ENCODE results near the gene MTHFSD.

MTHFSD gene

DNA sequence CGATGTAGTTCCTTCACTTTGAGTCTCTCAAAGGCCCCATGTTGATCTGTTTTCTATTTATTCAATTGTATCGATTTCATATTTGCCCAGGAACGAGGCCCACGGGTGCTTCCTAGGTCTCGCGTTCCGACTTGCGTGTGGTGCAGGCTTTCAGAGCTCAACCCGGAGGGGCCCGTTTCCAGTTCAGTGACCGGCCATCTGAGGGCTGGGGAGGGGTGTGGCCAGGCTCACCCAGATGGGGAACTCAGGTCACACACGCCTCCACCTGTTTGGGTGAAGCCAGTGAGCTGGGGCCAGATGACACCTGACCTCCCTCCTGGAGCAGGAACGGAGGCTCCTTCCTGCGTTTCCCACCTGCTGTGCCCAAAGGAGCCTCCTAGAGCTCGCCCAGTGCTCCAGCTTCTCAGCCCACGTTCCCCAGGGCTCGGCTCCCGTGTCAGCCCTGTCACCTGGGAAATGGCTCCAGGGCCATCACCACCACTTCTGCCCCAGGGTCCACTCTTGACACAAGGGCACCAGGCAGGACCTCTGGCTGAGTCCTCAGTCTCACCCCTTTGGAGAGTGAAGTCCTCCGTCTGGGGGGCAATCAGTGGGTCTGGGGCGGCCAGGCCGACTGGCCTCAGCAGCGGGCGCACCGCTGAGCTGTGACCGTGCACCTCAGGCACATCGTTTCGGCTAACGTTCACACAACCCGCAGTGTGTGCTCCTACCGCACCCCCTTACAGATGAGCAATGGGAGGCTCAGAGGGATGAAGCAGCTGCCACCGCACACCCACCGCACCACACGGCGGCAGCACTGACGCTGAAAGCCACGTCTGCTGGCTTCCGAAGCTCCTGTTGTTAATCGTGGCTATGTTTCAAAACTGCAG lies 26.7 kb downstream of the MTHFSD start:
- DNase-seq = no peak
- Mint-ChIP-seq H3K27ac (no peak overlapping the region), H3K9me3 (no peaks in the 10 kb centered on the region), H3K4me3 (no peak overlapping the region), H3K4me1 (no peaks in the 10 kb centered on the region), H3K36me3 (no peaks in the 10 kb centered on the region), H3K27me3 (peaks cover 4% of the 10 kb centered on the region)
- CTCF ChIA-PET = no interaction called here

GRCh38 chr16:86527366-86527765 lies 27.7 kb downstream of the MTHFSD start:
- peaks cover 8% of the 10 kb centered on the region for H3K27me3 Mint-ChIP-seq
- H3K27ac Mint-ChIP-seq = no peak overlapping the region
- DNase-seq = no peak
- H3K4me1 Mint-ChIP-seq = no peaks in the 10 kb centered on the region
- no peaks in the 10 kb centered on the region for H3K36me3 Mint-ChIP-seq
- CTCF ChIA-PET = no interaction called here
- H3K4me3 Mint-ChIP-seq = no peak overlapping the region
- no peaks in the 10 kb centered on the region for H3K9me3 Mint-ChIP-seq

DNA sequence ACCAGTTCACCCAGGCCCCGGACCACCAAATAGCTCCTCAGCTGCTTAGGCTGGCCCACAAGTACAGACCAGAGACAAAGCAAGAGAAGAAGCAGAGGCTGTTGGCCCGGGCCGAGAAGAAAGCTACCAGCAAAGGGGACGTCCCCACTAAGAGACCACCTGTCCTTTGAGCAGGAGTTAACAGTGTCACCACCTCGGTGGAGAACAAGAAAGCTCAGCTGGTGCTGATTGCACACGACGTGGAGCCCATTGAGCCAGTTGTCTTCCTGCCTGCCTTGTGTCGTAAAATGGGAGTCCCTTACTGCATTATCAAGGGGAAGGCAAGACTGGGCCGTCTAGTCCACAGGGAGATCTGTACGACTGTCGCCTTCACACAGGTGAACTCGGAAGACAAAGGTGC lies 29.3 kb downstream of the MTHFSD start:
- no peaks in the 10 kb centered on the region for H3K9me3 Mint-ChIP-seq
- no peak overlapping the region for H3K4me3 Mint-ChIP-seq
- H3K36me3 Mint-ChIP-seq = no peaks in the 10 kb centered on the region
- no peak overlapping the region for H3K27ac Mint-ChIP-seq
- H3K27me3 Mint-ChIP-seq = peaks cover 18% of the 10 kb centered on the region
- CTCF ChIA-PET = interaction anchor here (1.0 kb wide), 1 partner anchor 8 kb away, joined by 3 read pairs; no protein-coding TSS in a partner anchor
- no peak for DNase-seq
- no peaks in the 10 kb centered on the region for H3K4me1 Mint-ChIP-seq

DNA sequence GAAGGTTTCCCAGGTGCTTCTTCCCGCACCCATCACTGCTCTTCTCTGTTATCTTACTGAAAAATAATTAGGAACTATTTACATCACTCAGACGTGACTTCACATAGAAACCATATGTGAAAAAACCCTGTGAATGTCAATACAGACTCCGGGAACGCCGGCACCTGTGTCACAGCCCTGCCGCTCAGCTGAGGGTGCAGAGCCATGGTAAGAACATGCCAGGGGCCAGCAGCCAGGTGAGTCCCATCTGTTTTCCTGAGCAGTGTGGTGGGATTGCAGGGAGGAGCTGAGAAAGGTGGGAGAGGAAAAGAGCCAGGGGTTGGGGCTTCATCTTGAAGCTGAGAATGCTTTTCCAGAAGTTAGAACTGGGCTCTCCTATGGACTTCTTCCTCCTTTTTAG lies 31.0 kb downstream of the MTHFSD start:
- Mint-ChIP-seq H3K4me3 (no peak overlapping the region), H3K27ac (no peak overlapping the region), H3K4me1 (peaks cover 2% of the 10 kb centered on the region), H3K9me3 (no peaks in the 10 kb centered on the region), H3K36me3 (no peaks in the 10 kb centered on the region), H3K27me3 (peaks cover 31% of the 10 kb centered on the region)
- no peak for DNase-seq
- CTCF ChIA-PET = no interaction called here

DNA sequence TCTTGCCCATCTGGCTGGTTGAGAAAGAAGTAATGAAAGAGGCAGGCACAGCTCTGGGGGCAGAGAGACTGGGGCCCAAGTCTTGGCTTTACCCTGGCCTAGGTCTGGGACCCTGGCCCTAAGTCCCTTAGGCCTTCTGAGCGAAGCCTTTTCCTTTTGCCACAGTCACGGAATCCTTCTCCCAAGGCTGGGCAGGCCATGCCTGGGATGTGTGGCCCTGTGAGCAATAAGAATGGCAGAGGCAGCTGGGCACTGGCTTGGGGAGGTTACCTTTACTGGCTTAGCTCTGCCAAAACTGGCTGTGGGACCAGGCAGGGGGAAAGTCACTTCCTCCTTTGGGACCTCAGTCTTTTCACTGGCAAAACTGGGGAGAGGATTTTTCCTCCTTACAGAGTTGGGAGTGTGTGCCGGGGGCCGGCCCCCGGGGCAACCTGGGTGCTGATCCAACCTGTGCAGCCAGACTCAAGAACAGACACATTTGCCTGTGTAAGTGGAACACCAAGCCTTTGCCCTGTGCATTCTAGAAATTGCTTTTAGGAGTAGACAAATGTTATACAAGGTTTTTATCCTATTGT lies 31.8 kb downstream of the MTHFSD start:
- H3K27ac Mint-ChIP-seq = no peak overlapping the region
- no peaks in the 10 kb centered on the region for H3K9me3 Mint-ChIP-seq
- CTCF ChIA-PET = no interaction called here
- DNase-seq = no peak
- peaks cover 2% of the 10 kb centered on the region for H3K4me1 Mint-ChIP-seq
- H3K36me3 Mint-ChIP-seq = no peaks in the 10 kb centered on the region
- H3K27me3 Mint-ChIP-seq = peaks cover 39% of the 10 kb centered on the region
- H3K4me3 Mint-ChIP-seq = no peak overlapping the region

GRCh38 chr16:86522634-86523033 lies 32.4 kb downstream of the MTHFSD start:
- Mint-ChIP-seq H3K27me3 (peaks cover 45% of the 10 kb centered on the region), H3K4me1 (peaks cover 2% of the 10 kb centered on the region), H3K4me3 (no peak overlapping the region), H3K36me3 (no peaks in the 10 kb centered on the region), H3K9me3 (no peaks in the 10 kb centered on the region), H3K27ac (no peak overlapping the region)
- DNase-seq = no peak
- CTCF ChIA-PET = no interaction called here

DNA sequence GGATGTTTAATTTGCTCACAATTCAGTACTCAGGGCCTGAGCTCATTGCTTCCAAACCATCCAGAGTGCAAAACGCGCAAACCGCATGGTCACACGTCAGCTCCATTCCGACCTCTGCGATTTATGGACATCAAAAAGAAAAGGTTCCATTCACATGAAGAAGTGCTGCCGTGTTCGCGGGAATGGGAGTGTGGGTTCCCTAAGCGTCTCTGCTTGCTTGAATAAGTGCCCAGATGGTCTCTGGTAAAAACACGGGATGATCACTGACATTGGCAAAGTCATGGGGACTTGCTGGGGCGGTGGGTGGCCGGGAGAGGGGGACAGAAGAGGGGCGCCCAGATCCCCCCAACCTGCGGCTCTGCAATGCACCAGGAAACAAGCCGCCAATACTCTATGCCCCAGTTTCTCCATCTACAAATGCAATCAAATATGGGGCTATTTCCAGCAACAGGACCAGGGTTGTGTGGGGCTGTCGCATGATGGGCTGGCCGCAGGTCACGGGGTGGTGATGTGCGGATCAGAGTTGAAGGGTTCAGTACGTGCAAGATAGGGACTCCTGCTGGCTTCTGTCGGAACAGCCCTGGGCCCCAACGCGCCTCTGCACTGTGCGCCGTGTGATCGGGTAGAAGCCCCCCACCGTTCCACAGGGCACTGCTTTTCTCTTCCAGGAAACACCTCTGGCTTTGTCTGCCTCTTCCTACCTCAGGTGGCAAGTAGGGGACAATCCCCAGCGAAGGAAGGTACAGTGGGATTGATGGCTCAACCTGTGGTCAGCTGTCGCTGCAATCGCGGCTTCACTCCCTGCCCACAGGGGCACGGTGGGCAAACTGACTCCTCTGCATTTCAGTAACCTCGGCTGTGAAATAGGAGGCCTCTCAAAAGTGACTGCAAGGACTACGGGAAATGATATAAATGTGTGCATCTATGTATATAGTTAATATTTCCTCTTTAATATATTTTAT lies 33.5 kb downstream of the MTHFSD start:
- no peaks in the 10 kb centered on the region for H3K9me3 Mint-ChIP-seq
- H3K27ac Mint-ChIP-seq = no peak overlapping the region
- no peak for DNase-seq
- no peaks in the 10 kb centered on the region for H3K36me3 Mint-ChIP-seq
- CTCF ChIA-PET = interaction anchor here (1.3 to 1.8 kb wide), 2 partner anchors 11 to 476 kb away, joined by 3 to 4 read pairs; no protein-coding TSS in a partner anchor
- no peak overlapping the region for H3K4me3 Mint-ChIP-seq
- H3K27me3 Mint-ChIP-seq = peaks cover 56% of the 10 kb centered on the region
- H3K4me1 Mint-ChIP-seq = peaks cover 2% of the 10 kb centered on the region

GRCh38 chr16:86520317-86521210 lies 34.5 kb downstream of the MTHFSD start:
- H3K27me3 Mint-ChIP-seq = peaks cover 66% of the 10 kb centered on the region
- no peaks in the 10 kb centered on the region for H3K36me3 Mint-ChIP-seq
- peak overlapping the region; percentile 49 for H3K27ac Mint-ChIP-seq
- H3K4me3 Mint-ChIP-seq = no peak overlapping the region
- peaks cover 2% of the 10 kb centered on the region for H3K4me1 Mint-ChIP-seq
- DNase-seq = no peak
- CTCF ChIA-PET = interaction anchor here (0.7 to 1.8 kb wide), 6 partner anchors 9 to 475 kb away, joined by 3 to 4 read pairs (median 3); no protein-coding TSS in a partner anchor
- no peaks in the 10 kb centered on the region for H3K9me3 Mint-ChIP-seq

GRCh38 chr16:86519649-86520316 lies 35.3 kb downstream of the MTHFSD start:
- no peaks in the 10 kb centered on the region for H3K36me3 Mint-ChIP-seq
- peaks cover 2% of the 10 kb centered on the region for H3K4me1 Mint-ChIP-seq
- H3K27ac Mint-ChIP-seq = peak overlapping the region; percentile 49
- no peak overlapping the region for H3K4me3 Mint-ChIP-seq
- H3K27me3 Mint-ChIP-seq = peaks cover 74% of the 10 kb centered on the region
- H3K9me3 Mint-ChIP-seq = no peaks in the 10 kb centered on the region
- CTCF ChIA-PET = interaction anchor here (0.7 to 1.8 kb wide), 5 partner anchors 9 to 177 kb away, joined by 3 to 4 read pairs (median 3); no protein-coding TSS in a partner anchor
- DNase-seq = peak; percentile 64

DNA sequence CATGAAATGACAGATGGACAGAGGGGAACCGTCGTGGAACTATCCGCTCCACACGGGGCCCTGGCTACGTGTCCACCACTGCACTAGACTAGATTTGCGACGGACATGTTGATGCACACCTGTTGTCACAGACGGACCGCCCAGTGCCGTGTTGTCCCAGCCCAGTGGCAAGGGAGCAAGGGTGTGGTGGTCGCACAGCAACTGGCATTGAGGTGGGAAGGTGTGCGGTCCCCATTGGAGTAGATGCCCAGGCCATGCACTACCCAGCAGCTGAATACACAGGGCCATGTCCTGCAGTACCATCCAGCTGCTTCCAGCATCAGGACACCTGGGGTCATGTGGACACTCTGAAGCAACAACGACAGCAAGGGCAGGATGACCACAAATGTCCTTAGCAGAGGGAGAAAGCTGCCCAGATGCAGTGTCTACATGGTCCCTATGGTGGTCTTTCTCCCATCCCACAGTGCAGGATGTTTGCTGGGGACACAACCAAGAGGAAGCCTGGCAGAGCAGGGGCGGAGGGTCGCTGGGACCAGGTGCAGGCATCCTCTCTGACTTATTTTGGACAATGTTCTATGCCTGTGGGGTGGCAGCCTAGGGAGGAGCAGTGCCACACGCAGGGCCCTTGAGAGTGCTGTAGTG lies 35.9 kb downstream of the MTHFSD start:
- Mint-ChIP-seq H3K27me3 (peaks cover 79% of the 10 kb centered on the region), H3K4me3 (no peak overlapping the region), H3K9me3 (no peaks in the 10 kb centered on the region), H3K4me1 (peaks cover 2% of the 10 kb centered on the region), H3K36me3 (no peaks in the 10 kb centered on the region), H3K27ac (no peak overlapping the region)
- no peak for DNase-seq
- CTCF ChIA-PET = interaction anchor here (1.1 to 2.6 kb wide), 4 partner anchors 13 to 698 kb away, joined by 3 to 12 read pairs (median 4); no protein-coding TSS in a partner anchor

GRCh38 chr16:86517652-86518258 lies 37.3 kb downstream of the MTHFSD start:
- Mint-ChIP-seq H3K4me3 (no peak overlapping the region), H3K4me1 (peaks cover 2% of the 10 kb centered on the region), H3K9me3 (no peaks in the 10 kb centered on the region), H3K27ac (no peak overlapping the region), H3K36me3 (no peaks in the 10 kb centered on the region), H3K27me3 (peaks cover 85% of the 10 kb centered on the region)
- DNase-seq = peak; percentile 49
- CTCF ChIA-PET = interaction anchor here (0.8 to 2.6 kb wide), 10 partner anchors 9 to 698 kb away, joined by 3 to 15 read pairs (median 5); no protein-coding TSS in a partner anchor

GRCh38 chr16:86517033-86517432 lies 38.0 kb downstream of the MTHFSD start:
- Mint-ChIP-seq H3K36me3 (no peaks in the 10 kb centered on the region), H3K27ac (no peak overlapping the region), H3K4me1 (peaks cover 2% of the 10 kb centered on the region), H3K4me3 (no peak overlapping the region), H3K9me3 (no peaks in the 10 kb centered on the region), H3K27me3 (peaks cover 92% of the 10 kb centered on the region)
- DNase-seq = no peak
- CTCF ChIA-PET = interaction anchor here (1.0 to 2.6 kb wide), 6 partner anchors 9 to 698 kb away, joined by 3 to 15 read pairs (median 6); no protein-coding TSS in a partner anchor
